Measurements from ENCODE around the gene MB21D2.
A peak's percentile ranks its signal among the peaks of the same experiment; 100 is the strongest.

Gene MB21D2

GRCh38 chr3:192833177-192833890, 84.3 kb downstream of the MB21D2 start:
- no peak for DNase-seq (ENCODE audit: low spot score)

- no peak for DNase-seq (ENCODE audit: low spot score)
These were observed 85.8 kb downstream of the MB21D2 start for GRCh38 chr3:192831801-192832347.

GRCh38 chr3:192831111-192831644, 86.5 kb downstream of the MB21D2 start:
- DNase-seq (ENCODE audit: low spot score): peak; percentile 39

- DNase-seq (ENCODE audit: low spot score): no peak
These were observed 87.2 kb downstream of the MB21D2 start for GRCh38 chr3:192830291-192831110.

DNA sequence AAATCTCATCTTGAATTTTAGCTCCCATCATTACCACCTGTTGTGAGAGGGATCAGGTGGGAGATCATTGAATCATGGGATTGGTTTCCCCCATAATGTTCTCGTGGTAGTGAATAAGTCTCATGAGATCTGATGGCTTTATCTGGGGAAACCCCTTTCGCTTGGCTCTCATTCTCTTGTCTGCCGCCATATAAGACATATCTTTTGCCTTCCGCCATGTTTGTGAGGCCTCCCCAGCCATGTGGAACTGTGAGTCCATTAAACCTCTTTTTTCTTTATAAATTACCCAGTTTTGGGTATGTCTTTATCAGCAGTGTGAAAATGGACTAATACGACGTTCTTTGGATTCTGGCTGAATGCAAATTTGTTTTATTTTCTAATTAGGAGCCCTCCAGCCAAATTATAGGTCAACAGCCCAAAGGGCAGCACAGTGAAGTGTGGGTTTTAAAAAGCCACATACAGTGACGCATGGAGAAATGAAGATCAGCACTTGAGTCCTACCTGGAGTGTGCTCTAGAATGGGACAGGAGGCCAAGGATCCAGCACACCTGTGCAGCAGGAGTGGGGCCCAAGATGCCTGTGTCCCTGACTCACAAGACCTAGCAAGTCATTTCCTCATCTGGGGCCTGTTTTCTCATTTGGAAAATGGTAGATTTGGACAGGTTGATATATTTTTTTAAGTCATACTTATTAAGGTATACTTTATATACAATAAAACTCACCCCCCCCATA, 89.6 kb downstream of the MB21D2 start:
- DNase-seq (ENCODE audit: low spot score): no peak

DNA sequence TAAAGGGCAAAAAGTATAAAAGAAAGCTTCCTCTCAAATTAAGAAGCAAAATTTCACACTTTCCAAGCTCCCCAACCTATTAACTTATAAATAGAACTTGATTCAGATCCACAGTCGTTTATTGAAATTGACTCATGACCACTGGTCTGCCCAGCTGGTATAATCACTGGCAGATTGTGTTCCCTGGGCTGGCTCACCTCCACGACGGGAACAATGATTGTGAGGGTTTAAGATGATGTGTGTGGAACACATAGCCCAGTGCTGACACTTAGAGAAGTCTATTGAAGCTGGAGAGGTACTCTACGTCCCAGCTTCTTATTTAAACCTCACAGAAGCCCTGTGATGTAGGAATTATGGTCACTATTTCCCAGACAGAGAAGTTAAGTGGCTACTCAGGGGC, 90.4 kb downstream of the MB21D2 start:
- no peak for DNase-seq (ENCODE audit: low spot score)

- no peak for DNase-seq (ENCODE audit: low spot score)
These were observed 91.2 kb downstream of the MB21D2 start for GRCh38 chr3:192826214-192827006.

GRCh38 chr3:192825657-192826200, 91.9 kb downstream of the MB21D2 start:
- no peak for DNase-seq (ENCODE audit: low spot score)

GRCh38 chr3:192825216-192825615, 92.4 kb downstream of the MB21D2 start:
- no peak for DNase-seq (ENCODE audit: low spot score)

DNA sequence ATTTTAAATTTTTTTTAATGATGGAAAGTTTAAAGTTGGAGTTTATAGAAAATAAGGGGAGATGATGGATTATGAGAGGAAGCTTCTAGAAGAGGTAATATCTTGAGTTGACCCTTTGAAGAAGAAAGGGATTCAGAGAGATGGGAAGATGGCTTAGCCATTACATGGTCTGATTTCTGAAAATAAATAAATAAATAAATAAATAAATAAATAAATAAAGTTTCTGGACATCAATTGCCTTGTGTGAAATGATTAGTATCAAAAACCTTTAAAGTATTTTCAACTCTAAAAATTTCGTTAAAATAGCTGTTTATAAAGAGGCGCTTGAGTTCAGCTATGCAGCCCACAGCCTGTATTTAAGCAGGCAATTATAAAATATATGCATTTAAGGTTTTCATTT, 93.3 kb downstream of the MB21D2 start:
- DNase-seq (ENCODE audit: low spot score): no peak

DNA sequence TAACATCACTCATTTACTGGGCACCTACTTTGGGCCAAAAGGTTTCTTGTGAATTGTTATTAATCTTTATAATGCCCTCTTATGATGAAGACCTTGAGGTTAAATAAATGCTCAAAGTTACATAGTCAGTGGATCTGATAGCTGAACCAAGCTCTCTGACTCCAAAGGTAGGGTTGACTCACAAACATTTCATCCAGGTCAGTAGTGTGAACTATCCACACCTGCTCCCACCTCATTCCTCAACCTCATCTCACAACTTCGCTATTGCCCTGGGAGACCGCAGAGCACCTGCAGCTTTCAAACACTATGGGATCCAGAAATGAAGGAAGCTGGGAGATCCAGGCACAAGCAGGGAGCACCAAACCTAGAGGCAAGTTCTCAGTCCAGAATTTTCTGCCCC, 96.5 kb downstream of the MB21D2 start:
- DNase-seq (ENCODE audit: low spot score): no peak

DNA sequence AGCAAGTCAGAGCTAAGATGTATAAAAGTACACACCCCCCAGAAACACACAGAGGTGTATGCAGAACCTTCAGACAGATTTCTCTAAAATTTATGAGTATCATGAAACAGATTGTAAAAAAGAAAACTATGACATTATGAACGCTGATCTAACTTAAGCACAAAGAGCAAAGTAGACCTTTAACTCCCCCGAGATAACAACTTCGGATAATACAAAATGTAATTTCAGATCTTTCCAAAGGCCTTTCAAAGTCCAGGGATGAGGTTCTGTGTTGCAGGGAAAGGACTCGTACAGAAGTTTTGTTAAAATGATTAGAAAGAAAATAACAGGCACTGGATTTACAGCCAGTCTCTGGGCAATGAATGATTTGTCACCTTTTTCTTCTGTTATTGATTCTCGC, 97.5 kb downstream of the MB21D2 start:
- DNase-seq (ENCODE audit: low spot score): no peak

DNA sequence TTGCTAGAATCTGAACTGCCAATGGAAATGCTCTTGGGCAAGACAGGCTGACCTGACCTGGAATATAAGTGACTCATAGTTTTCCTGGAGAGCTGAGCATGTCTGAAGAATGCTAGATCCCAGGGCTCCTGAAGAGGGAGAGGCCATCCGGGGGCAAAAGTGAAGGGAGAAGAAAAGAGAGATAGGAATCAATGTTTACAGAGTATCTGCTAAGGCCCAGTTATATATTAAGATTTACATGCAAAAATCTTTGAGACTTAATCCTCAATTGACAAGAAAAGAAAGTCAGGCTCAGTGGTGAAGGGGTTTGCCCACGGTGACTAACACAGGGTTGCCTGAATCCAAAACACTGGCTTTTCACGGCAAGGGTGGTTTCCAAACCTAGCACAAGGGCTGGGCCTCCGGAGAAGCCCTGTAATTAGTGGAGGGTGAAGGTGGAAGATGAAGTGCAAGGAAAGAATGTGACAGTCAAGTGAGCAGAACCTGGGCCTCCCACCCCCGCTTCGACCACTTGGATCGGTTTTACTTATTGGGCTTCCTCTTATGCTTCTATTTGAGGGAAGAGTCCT, 98.6 kb downstream of the MB21D2 start:
- DNase-seq (ENCODE audit: low spot score): peak; percentile 72

DNA sequence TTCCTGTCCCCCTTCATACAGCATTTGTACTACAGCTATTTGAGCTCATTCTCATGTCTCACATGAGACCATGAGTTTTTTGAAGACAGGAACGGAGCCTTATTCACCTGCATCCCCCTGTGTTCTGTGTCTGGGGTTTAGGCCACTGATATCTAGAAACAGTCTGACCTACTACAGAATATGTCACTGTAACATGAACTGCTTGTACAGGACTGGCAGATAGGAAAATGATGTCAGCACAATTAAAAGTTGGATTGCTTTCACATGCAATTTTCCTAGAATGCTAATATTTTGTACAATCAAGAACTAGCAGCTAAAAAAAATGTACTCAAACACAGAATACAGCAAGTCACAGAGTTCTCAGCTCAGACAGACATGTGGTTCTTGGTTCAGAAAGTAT, 99.5 kb downstream of the MB21D2 start:
- DNase-seq (ENCODE audit: low spot score): no peak

- DNase-seq (ENCODE audit: low spot score): no peak
These were observed 100.2 kb downstream of the MB21D2 start for GRCh38 chr3:192817506-192817905.

DNA sequence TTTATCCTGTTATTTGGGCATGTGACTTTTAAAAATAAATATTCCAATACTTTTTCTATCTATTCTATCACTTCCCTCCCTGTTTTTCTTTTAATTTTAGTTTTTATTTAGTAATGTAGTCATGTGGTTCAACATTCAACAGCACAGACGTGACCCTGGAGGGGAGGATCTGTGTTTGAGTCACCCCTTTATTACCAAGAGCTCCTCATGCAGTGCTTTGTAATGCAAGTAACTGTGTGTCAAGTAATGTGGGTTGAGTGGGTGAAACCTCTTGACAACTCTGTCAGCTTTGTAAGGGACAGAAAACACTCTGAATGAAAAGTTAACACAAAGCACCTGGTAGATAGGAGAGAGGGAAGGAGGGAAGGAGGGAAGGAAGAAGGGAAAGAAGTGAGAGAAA, 100.6 kb downstream of the MB21D2 start:
- peak; percentile 23 for DNase-seq (ENCODE audit: low spot score)

DNA sequence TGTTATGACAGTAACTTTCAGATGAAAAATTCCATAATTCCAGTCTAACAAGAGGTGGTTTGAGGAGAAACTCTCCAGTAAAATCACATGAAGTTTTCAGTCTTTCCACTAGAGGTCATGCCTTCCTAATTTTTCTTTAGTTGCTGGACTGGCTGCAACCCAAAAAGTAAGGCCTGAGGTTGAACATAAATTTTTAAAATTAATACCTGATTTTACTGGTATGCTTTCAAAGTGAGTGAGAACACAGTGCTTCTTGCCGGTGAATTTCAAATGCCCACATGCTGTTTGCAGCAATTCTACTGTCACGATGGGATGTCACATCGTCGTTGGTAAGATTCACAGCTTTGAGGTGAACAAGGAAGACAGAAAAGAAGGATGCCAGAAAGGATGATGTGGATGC, 101.3 kb downstream of the MB21D2 start:
- peak; percentile 32 for DNase-seq (ENCODE audit: low spot score)

- DNase-seq (ENCODE audit: low spot score): no peak
These were observed 104.8 kb downstream of the MB21D2 start for GRCh38 chr3:192812743-192813383.

- DNase-seq (ENCODE audit: low spot score): no peak
These were observed 111.9 kb downstream of the MB21D2 start for GRCh38 chr3:192805711-192806110.

GRCh38 chr3:192804502-192804901, 113.2 kb downstream of the MB21D2 start:
- no peak for DNase-seq (ENCODE audit: low spot score)
